T47D (cell line): ENCODE results near the gene DOCK2.
A peak's percentile ranks its signal among the peaks of the same experiment; 100 is the strongest.

Source experiments
- DNase-seq, 2 experiments: peaks; one replicate each; pipeline versions ENCODE4 v3.0.0 to v3.0.0-alpha.2; 2011 to 2012; ENCODE audit warnings: low read depth in 1 of 2, low spot score in 1 of 2
- JUND ChIP-seq: IDR thresholded peaks from 2 replicates; pipeline ENCODE4 v1.6.1; 2012; ENCODE audit warnings: low read depth
- in situ Hi-C: cut with HindIII; loops from 2 replicates; pipeline ENCODE4 v1.10.0; 2016; ENCODE audit warnings: low sequenced_read_pairs, low pct_unique_long_range_greater_than_20kb

Gene DOCK2

DNA sequence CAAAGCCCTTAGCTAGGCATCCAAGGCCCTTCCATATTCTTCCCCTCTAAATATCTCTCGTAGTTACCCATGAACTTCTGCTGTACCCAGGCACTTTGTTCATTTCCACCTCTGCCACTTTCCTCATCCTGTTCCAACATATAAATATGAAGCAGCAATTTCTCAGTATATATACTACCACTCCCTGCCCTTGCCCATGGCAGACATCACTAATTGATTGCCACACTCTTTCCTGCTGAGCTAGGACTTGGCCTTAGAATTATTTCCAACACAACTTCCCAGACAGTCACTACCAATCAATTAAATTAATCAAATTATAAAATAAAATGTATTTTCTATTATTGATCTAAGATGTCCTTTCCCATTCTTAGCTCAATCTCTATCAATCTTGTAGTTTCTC lies 334.7 kb downstream of the DOCK2 start:
- TF ChIP-seq JUND = no peak
- DNase-seq = no peak
- in situ Hi-C loops = no loop called here

DNA sequence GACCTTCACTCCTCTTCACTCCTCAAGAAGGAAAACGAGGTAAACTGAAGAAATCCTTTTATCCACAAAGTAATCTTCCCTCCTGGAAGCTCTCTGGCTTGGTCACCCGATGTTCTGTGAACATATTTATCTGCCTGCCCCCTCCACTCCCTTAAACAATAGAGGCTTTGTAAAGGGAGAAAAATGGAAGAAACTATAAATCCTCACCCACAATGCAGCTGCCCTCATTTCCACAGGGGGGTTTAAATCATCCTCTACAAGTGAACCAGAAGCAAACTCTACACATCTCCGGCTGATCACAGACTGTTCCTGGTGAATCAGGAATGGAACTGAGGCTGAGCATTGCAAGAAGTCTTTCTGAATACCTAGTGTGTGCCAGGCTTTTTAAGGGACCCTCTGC lies 336.0 kb downstream of the DOCK2 start:
- in situ Hi-C loops = no loop called here
- DNase-seq = no peak
- no peak for TF ChIP-seq JUND

- TF ChIP-seq JUND = no peak
- DNase-seq = no peak
- in situ Hi-C loops = no loop called here
Measured at GRCh38 chr5:169974121-169974770, 337.2 kb downstream of the DOCK2 start.

DNA sequence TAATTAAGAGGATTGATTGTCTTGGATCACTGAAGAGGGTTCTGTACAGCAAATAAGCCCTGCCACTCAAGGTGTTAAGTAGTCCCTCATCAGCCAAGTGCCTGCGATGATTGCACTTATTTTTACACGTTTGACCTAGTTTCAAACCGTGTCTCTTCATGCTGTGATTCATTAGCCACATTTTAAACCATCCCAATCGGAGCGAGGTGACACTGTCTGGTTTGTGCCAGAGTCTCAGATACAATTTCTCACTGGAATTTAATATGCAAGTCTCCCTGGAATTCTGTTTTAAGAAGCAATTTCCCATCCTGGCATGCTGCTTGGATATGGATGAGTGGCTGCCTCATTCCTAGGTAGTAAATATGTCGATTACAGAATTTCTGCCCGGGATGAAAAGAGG lies 341.6 kb downstream of the DOCK2 start:
- TF ChIP-seq JUND = no peak
- in situ Hi-C loops = no loop called here
- no peak for DNase-seq

DNA sequence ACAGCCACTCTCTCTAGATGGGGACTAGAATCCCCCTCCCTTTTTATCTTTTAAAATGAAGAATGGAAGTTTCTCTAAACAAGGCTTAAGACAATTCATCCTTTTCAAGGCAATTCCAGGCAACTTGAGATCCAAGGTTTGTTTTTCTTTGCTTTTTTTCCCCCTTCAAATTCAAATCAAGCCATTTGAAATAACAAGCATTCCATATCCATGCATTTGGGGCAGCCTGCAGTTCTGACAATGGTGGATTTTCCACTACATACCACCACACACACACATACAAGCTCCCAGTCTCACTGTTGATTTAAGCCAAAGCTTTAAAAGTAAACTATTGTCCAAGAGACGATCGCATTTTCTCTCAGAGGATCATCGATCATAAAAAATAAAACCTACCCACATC lies 342.8 kb downstream of the DOCK2 start:
- TF ChIP-seq JUND = no peak
- DNase-seq = no peak
- in situ Hi-C loops = no loop called here

- DNase-seq = peak; percentile 49 to 69
- in situ Hi-C loops = no loop called here
- no peak for TF ChIP-seq JUND
Measured at GRCh38 chr5:169980418-169981053, 343.5 kb downstream of the DOCK2 start, which contains the start of gene INSYN2B. TSS of gene INSYN2B (minus strand) at chr5:169980495. CDS start at chr5:169883898, 96,597 bp downstream.

- in situ Hi-C loops = no loop called here
- DNase-seq = no peak
- no peak for TF ChIP-seq JUND
Measured at GRCh38 chr5:169988206-169988605, 351.1 kb downstream of the DOCK2 start.

- DNase-seq = no peak
- no peak for TF ChIP-seq JUND
- in situ Hi-C loops = no loop called here
Measured at GRCh38 chr5:169988947-169989346, 351.9 kb downstream of the DOCK2 start.

GRCh38 chr5:169989365-169989764 lies 352.3 kb downstream of the DOCK2 start:
- no peak for DNase-seq
- in situ Hi-C loops = no loop called here
- TF ChIP-seq JUND = no peak

GRCh38 chr5:169991115-169991869 lies 354.2 kb downstream of the DOCK2 start:
- no peak for TF ChIP-seq JUND
- DNase-seq = no peak
- in situ Hi-C loops = no loop called here

- TF ChIP-seq JUND = no peak
- no peak for DNase-seq
- in situ Hi-C loops = no loop called here
Measured at GRCh38 chr5:169992789-169993484, 355.9 kb downstream of the DOCK2 start.

DNA sequence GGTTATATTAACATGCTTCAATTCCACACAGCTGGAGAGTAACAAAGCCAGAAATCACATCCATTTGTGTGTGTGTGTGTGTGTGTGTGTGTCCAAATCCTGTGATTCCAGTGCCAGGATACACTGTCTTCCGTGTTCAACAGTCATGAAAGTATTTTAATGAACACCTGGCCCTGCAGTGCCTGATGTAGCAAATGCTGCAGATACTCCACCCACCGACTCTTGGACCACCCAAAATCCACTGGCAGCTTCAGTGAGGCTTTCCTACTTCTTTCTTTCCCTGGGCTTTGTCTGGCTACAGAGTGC lies 356.4 kb downstream of the DOCK2 start:
- no peak for DNase-seq
- no peak for TF ChIP-seq JUND
- in situ Hi-C loops = no loop called here

DNA sequence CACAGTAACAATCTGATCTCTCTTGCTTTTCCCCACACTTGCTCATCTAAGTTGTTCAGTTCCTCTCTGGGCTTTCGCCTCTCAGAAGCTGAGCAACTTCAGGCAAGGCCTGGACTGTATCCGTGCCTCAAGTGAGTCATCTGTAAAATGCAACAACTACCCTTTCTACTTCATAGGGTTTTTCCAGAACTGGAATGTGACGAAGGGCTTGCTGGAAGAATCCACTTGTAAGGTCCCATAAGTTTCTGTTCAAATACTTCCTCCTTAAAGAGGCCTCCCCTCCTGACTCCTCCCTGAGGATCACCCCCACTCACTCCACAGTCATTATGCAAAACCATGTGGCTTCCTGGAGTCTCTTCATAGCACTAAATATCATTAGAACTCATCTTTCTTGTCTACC lies 360.7 kb downstream of the DOCK2 start:
- TF ChIP-seq JUND = no peak
- in situ Hi-C loops = no loop called here
- DNase-seq = no peak
